Endothelial cell of umbilical vein (primary cell): ENCODE measurements around the gene BRPF1.

Experiments
- GATA2 ChIP-seq: IDR thresholded peaks from 2 replicates; pipeline ENCODE4 v1.7.0; 2011; ENCODE audit warnings: low read depth, mild to moderate bottlenecking, moderate library complexity, mixed read lengths, low read length; ENCODE audit not compliant: insufficient read length, insufficient read depth
- MAX ChIP-seq: IDR thresholded peaks from 2 replicates; pipeline ENCODE4 v1.6.1; 2011; ENCODE audit not compliant: insufficient read depth, insufficient read length
- POLR2A ChIP-seq: IDR thresholded peaks from 2 replicates; pipeline ENCODE4 v1.6.1; 2012; ENCODE audit warnings: low read depth, mild to moderate bottlenecking, control low read depth, low read length
- TF ChIP-seq, protein P1 (sequence below), 2 donors: IDR thresholded peaks; 1 replicate in 1 of 2; 2 replicates in 1 of 2; pipeline ENCODE4 v1.5.1; 2011; ENCODE audit warnings: low read length in 2 of 2, mild to moderate bottlenecking in 2 of 2, moderate library complexity in 2 of 2, control low read depth in 1 of 2, inconsistent platforms in 1 of 2, low read depth in 1 of 2; ENCODE audit not compliant: insufficient read depth in 1 of 2; ENCODE audit errors: extremely low read depth in 1 of 2

DNA sequence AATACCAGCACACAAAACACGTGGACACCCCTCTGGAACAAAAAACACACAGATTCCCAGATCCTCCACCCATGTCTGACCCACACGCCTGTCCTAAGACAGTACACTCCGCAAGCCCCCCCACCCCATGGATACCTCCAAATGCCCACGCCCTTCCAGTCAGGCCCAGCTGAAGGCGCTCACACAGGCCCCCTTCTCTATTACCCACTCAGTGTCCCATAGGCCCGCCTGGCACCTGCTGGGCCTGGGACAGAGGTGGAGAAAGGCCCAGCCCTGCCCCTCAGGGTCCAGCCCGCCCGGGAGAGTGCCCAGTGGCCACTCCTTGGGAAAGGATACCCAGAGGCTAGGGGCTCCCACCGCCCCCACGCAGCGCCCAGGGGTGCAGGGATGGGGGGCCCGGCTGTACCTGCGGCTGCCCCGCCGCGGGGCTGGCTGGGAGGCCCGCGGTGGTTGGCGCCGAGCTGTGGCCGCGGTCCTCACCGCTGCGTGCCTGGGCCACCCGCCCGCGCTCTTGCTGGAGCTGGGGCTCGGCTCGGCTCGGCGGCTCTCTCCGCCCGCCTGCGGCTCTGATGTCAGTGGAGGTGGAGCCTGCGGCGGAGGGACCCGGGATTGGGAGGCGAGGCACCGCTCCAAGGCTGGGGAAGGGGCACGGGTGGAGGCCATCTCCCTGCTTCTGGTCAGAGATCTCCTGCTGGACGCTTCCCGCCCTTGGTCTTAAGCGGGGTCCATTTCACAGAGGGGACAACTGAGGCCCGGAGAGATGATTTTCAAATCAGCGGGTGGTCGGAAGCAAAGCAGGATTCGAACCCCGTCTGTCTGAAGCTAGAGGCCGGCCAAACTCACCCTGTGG lies 38.1 kb downstream of the BRPF1 start, which contains the start of gene CAMK1:
- TF ChIP-seq POLR2A, result peak; percentile 79
- TF ChIP-seq, protein P1, sequence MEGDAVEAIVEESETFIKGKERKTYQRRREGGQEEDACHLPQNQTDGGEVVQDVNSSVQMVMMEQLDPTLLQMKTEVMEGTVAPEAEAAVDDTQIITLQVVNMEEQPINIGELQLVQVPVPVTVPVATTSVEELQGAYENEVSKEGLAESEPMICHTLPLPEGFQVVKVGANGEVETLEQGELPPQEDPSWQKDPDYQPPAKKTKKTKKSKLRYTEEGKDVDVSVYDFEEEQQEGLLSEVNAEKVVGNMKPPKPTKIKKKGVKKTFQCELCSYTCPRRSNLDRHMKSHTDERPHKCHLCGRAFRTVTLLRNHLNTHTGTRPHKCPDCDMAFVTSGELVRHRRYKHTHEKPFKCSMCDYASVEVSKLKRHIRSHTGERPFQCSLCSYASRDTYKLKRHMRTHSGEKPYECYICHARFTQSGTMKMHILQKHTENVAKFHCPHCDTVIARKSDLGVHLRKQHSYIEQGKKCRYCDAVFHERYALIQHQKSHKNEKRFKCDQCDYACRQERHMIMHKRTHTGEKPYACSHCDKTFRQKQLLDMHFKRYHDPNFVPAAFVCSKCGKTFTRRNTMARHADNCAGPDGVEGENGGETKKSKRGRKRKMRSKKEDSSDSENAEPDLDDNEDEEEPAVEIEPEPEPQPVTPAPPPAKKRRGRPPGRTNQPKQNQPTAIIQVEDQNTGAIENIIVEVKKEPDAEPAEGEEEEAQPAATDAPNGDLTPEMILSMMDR (IDR thresholded peaks at IDR 0.05; ENCODE audit: extremely low read depth in 1 of 2, insufficient read depth in 1 of 2, low read depth in 1 of 2, low read length in 2 of 2), result no peak
- no peak for TF ChIP-seq MAX
- no peak for TF ChIP-seq GATA2
